Urothelium cell line (cell line): ENCODE measurements around the gene AIM2.
"Not testable (repeated sequence)": the region's sequence is repeated elsewhere in the genome, so short reads cannot be mapped to it uniquely, and the experiment has no call there.

ENCODE experiments used
- DNase-seq: peaks from one replicate; pipeline ENCODE4 v3.0.0; 2011; ENCODE audit warnings: low spot score, mixed read lengths
- FAIRE-seq: peaks from 2 replicates; lab custom pipeline; 2011; peaks lifted over from hg19 to GRCh38; lab: Jason Lieb, UNC

AIM2 gene

GRCh38 chr1:159076438-159077119 is at the start of gene AIM2:
AIM2 (minus strand) TSS chr1:159076766; CDS start chr1:159073499, 3,267 bp downstream.
- DNase-seq (no peak), FAIRE-seq (no peak)

- DNase-seq, result no peak
- FAIRE-seq, result no peak
Measured at GRCh38 chr1:159123587-159123986, 47.0 kb upstream of the AIM2 start.

- DNase-seq (peak; percentile 52), FAIRE-seq (no peak)
Measured at GRCh38 chr1:159122005-159122621, 45.5 kb upstream of the AIM2 start.

- DNase-seq (no peak), FAIRE-seq (no peak)
Measured at GRCh38 chr1:159121526-159121925, 45.0 kb upstream of the AIM2 start.

- FAIRE-seq (no peak), DNase-seq (no peak)
Measured at GRCh38 chr1:159120317-159120716, 43.8 kb upstream of the AIM2 start.

GRCh38 chr1:159113596-159114433 is 37.2 kb upstream of the AIM2 start:
- FAIRE-seq (no peak), DNase-seq (no peak)

GRCh38 chr1:159103021-159103420 is 26.5 kb upstream of the AIM2 start:
- DNase-seq, FAIRE-seq: not testable (repeated sequence)

GRCh38 chr1:159100589-159100988 is 24.0 kb upstream of the AIM2 start:
- DNase-seq (no peak), FAIRE-seq (no peak)

GRCh38 chr1:159098596-159098995 is 22.0 kb upstream of the AIM2 start:
- FAIRE-seq, result no peak
- DNase-seq, result no peak

GRCh38 chr1:159092036-159092760 is 15.6 kb upstream of the AIM2 start:
- DNase-seq (no peak), FAIRE-seq (no peak)

GRCh38 chr1:159091607-159092031 is 15.1 kb upstream of the AIM2 start:
- DNase-seq (peak; percentile 10), FAIRE-seq (peak; percentile 17)

GRCh38 chr1:159091180-159091560 is 14.6 kb upstream of the AIM2 start:
- FAIRE-seq (no peak), DNase-seq (no peak)

- FAIRE-seq, result no peak
- DNase-seq, result no peak
Measured at GRCh38 chr1:159090286-159091179, 14.0 kb upstream of the AIM2 start.

GRCh38 chr1:159089184-159089791 is 12.7 kb upstream of the AIM2 start:
- FAIRE-seq, result no peak
- no peak for DNase-seq

- no peak for DNase-seq
- no peak for FAIRE-seq
Measured at GRCh38 chr1:159088546-159089183, 12.1 kb upstream of the AIM2 start.

- no peak for FAIRE-seq
- peak; percentile 52 for DNase-seq
Measured at GRCh38 chr1:159088050-159088449, 11.5 kb upstream of the AIM2 start.

GRCh38 chr1:159084867-159085266 is 8.3 kb upstream of the AIM2 start:
- DNase-seq (no peak), FAIRE-seq (no peak)

- FAIRE-seq (no peak), DNase-seq (no peak)
Measured at GRCh38 chr1:159084152-159084551, 7.6 kb upstream of the AIM2 start.

GRCh38 chr1:159083013-159083412 is 6.4 kb upstream of the AIM2 start:
- no peak for DNase-seq
- FAIRE-seq, result no peak
